Activated CD8-positive, alpha-beta memory T cell treated with anti-CD3 and anti-CD28 coated beads for 36 hours (primary cell): ENCODE measurements around the gene HRH3. TPM values are rescaled to one million over a fixed set of nuclear protein-coding genes. Genes with fewer than 3 reads are reported as not detected.

Experiments
- CTCF ChIA-PET: fragments of 350-600 bp; sonication (Branson Sonifier 250); formaldehyde crosslinking; loops from one replicate; lab custom pipeline; 2021; ENCODE audit warnings: antibody characterized with exemption; lab: Charles Lee
- POLR2A ChIA-PET: fragments of 350-600 bp; sonication (Branson Sonifier 250); formaldehyde crosslinking; loops from one replicate; lab custom pipeline; 2021; ENCODE audit warnings: antibody characterized with exemption; lab: Charles Lee
- total RNA-seq, 2 experiments: library from RNA; stranded (reverse); gene quantifications; one replicate each; pipeline ENCODE4 v1.2.3, GENCODE V29; 2021

Gene HRH3
- total RNA-seq, 2 experiments from 2014 or later: not detected

GRCh38 chr20:62191781-62192559 lies 28.1 kb downstream of the HRH3 start:
- ChIA-PET POLR2A (interaction anchor here (0.5 kb wide), 1 partner anchor 110 kb away, joined by 3 read pairs; no protein-coding TSS in a partner anchor), CTCF (no interaction called here)

DNA sequence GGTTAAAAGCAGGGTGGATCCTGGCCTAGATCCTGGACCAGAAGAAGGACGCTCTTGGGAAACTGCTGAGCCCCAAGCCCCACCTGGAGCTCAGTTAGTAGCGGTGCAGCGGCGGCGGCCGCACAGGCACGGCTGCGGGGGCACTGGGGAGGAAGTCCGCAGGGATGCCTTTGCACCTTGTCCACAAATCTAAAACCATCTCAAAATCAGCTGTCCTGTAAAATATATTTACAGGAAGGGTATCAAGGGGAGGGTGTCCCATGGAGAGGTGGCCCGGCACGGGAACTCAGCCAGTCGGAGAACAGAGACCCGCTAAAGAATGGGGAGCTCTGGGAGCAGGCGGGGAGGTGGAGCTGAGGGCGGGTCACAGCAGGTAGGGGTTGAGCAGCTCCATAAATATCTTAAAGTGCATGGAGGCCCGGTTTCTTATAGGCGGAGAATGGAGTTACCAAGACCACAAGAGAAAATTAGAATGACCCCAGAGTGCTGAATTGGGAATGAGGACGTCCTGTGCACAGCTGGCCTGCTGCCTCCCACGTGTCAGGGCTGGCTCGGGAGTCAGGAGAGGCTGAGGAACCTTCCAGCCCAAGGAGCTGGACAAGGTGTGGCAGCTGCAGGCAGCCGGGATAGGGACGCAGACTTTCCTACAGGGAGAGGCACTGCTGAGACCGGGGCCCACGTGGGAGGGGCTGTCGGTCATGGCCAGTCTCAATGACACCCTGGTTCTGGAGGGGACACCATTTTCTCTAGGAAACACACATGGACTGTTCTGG lies 29.3 kb downstream of the HRH3 start:
- CTCF ChIA-PET: no interaction called here

GRCh38 chr20:62186887-62187866 lies 32.9 kb downstream of the HRH3 start:
- POLR2A ChIA-PET: no interaction called here
- CTCF ChIA-PET: no interaction called here

More for the DNA sequence above, 29.3 kb downstream of the HRH3 start:
- POLR2A ChIA-PET: no interaction called here

DNA sequence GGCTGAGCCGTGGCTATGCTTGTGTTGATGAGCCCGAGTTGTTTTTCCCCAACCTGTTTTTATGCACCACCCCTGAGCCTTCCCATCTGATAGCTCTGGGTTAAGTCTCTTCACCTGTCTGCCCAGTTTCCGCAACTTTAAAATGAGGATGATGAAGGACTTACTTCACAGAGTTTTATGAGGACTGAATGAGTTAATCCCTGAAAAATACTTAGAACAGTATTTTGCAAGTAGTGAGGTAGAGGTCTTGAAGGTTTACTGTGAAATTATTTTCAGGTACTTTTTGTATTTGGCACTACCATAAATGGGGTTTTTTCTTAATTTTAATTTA lies 34.0 kb downstream of the HRH3 start:
- ChIA-PET POLR2A (no interaction called here), CTCF (no interaction called here)

GRCh38 chr20:62183426-62184142 lies 36.5 kb downstream of the HRH3 start:
- CTCF ChIA-PET: no interaction called here
- POLR2A ChIA-PET: no interaction called here

GRCh38 chr20:62182469-62183425 lies 37.3 kb downstream of the HRH3 start, which contains the start of gene MTG2:
Gene MTG2 (plus strand): TSS chr20:62183028. CDS start chr20:62193421, 10,393 bp downstream.
- CTCF ChIA-PET: no interaction called here
- POLR2A ChIA-PET: no interaction called here

GRCh38 chr20:62181808-62182207 lies 38.3 kb downstream of the HRH3 start:
- CTCF ChIA-PET: interaction anchor here (0.6 kb wide), 1 partner anchor 70 kb away, joined by 4 read pairs; no protein-coding TSS in a partner anchor
- POLR2A ChIA-PET: no interaction called here

DNA sequence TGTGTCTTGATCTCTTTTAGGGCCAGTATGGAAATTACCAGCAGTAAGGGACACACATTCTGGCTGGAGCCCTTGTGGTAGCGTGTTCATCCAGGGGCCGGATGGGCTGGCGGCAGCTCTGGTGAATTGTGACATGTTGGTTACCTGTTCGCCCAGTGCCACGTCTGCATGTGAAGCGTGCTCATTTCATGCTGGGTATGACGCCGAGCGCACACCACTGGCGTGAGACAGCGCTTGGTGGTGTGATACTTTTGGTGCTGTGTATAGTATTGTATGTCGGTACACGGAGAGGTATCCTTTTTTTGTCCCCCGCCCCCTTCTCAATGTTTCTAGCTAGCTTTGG lies 40.9 kb downstream of the HRH3 start:
- POLR2A ChIA-PET: no interaction called here
- CTCF ChIA-PET: no interaction called here

- ChIA-PET POLR2A (interaction anchor here (0.6 kb wide), 1 partner anchor 57 kb away, joined by 3 read pairs; no protein-coding TSS in a partner anchor), CTCF (no interaction called here)
Observed at GRCh38 chr20:62178316-62179161, 41.5 kb downstream of the HRH3 start.

DNA sequence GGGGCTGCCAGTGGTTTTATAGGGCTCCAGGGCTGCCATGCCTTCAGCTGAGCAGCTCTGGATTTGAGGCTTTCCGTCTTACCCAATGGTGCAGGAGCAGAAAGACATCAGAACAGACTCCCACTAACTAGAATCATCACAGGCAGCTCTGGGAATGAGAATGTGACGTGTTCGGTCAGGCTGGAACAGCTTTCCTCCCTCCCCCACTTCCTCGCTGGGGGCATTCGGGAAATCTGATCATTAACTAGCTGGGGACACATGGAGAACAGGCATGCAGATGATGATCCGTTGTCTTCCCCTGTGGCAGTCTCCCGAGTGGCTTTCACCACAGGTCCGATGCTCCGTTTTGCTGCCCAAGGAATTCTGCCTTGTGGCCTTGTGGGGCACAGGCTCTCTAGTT lies 42.8 kb downstream of the HRH3 start:
- CTCF ChIA-PET: interaction anchor here (0.7 kb wide), 1 partner anchor 31 kb away, joined by 4 read pairs; no protein-coding TSS in a partner anchor
- POLR2A ChIA-PET: interaction anchor here (0.5 kb wide), 1 partner anchor 125 kb away, joined by 3 read pairs; no protein-coding TSS in a partner anchor

DNA sequence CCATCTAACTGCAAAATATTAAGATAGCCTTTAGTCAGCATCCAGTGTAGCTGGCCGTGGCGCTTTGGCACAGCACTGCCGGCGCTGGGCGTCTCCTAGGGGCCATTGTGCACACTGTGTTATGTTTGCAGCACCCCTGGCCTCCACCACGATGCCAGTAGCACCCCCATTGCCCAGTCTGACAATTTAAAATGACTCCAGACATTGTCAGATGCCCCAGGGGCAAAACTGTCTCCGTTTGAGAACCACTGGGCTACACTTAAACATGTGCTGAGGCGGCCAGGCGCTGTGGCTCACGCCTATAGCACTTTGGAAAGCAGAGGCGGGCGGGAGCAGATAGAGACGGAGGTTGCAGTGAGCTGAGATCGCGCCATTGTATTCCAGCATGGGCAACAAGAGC lies 43.2 kb downstream of the HRH3 start:
- CTCF ChIA-PET: no interaction called here
- POLR2A ChIA-PET: interaction anchor here (0.5 kb wide), 1 partner anchor 125 kb away, joined by 3 read pairs; no protein-coding TSS in a partner anchor

- CTCF ChIA-PET: no interaction called here
Observed at GRCh38 chr20:62175711-62176110, 44.4 kb downstream of the HRH3 start.

GRCh38 chr20:62174870-62175624 lies 45.0 kb downstream of the HRH3 start:
- POLR2A ChIA-PET: no interaction called here
- CTCF ChIA-PET: no interaction called here

More at GRCh38 chr20:62175711-62176110, 44.4 kb downstream of the HRH3 start:
- POLR2A ChIA-PET: no interaction called here

- ChIA-PET CTCF (no interaction called here), POLR2A (no interaction called here)
Observed at GRCh38 chr20:62174021-62174804, 45.9 kb downstream of the HRH3 start.

DNA sequence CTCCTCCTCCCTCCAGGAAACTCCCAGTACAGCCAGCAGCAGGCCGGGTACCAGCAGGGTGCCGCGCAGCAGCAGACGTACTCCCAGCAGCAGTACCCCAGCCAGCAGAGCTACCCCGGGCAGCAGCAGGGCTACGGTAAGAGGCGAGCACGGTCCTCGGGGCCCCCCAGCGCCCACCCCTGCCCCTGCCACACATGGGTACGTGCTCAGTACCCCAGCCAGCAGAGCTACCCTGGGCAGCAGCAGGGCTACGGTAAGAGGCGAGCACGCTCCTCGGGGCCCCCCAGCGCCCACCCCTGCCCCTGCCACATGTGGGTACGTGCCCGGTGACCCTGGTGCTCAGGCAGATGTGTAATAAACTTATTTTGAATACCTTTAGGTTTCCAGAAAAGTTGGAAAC lies 47.4 kb downstream of the HRH3 start:
- ChIA-PET POLR2A (no interaction called here), CTCF (no interaction called here)
